Measurements from ENCODE around the gene LRRC23.

DNA sequence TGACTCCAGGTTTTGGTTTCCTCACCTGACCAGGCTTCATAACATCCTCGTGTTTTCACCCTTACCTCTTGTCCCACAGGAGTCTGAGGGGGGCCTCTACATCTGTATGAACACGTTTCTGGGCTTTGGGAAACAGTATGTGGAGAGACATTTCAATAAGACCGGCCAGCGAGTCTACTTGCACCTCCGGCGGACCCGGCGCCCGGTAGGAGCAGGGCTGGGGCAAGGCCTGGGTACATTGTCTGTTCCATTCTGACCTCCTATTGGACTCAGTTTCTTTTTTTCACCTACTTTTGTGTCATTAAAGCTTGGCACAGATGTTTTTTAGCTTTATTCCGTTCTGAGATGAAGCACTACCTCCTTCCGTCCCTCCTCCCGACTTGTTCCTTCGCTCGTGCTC lies 49.3 kb upstream of the LRRC23 start:
- TF ChIP-seq, protein P1, sequence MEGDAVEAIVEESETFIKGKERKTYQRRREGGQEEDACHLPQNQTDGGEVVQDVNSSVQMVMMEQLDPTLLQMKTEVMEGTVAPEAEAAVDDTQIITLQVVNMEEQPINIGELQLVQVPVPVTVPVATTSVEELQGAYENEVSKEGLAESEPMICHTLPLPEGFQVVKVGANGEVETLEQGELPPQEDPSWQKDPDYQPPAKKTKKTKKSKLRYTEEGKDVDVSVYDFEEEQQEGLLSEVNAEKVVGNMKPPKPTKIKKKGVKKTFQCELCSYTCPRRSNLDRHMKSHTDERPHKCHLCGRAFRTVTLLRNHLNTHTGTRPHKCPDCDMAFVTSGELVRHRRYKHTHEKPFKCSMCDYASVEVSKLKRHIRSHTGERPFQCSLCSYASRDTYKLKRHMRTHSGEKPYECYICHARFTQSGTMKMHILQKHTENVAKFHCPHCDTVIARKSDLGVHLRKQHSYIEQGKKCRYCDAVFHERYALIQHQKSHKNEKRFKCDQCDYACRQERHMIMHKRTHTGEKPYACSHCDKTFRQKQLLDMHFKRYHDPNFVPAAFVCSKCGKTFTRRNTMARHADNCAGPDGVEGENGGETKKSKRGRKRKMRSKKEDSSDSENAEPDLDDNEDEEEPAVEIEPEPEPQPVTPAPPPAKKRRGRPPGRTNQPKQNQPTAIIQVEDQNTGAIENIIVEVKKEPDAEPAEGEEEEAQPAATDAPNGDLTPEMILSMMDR (IDR thresholded peaks at IDR 0.05) = no peak
- TF ChIP-seq EZH2 (IDR thresholded peaks at IDR 0.05) = no peak
- no peak for TF ChIP-seq EZH2phosphoT487 (IDR thresholded peaks at IDR 0.05)

Measured in neural progenitor cell (in vitro differentiated cells).